NB4 (cell line): ENCODE measurements around the gene ADCY5.

ENCODE experiments used
- CTCF ChIP-seq: IDR thresholded peaks from one replicate; pipeline ENCODE4 v1.5.1; 2012; ENCODE audit warnings: low read depth, low read length
- POLR2A ChIP-seq: IDR thresholded peaks from 2 replicates; pipeline ENCODE4 v1.6.1; 2011; ENCODE audit warnings: mild to moderate bottlenecking; ENCODE audit not compliant: insufficient read length; ENCODE audit errors: extremely low read depth

GRCh38 chr3:123447416-123447748 lies 1.5 kb downstream of the ADCY5 start:
- no peak for TF ChIP-seq CTCF
- TF ChIP-seq POLR2A: no peak
